Stimulated activated CD4-positive, alpha-beta T cell treated with anti-CD3 and anti-CD28 coated beads, Interleukin-12 subunit alpha, Interleukin-12 subunit beta, amount 100 ng/mL, for 24 hours (primary cell): ENCODE data around the gene THBS3.
"Not testable (repeated sequence)": the region's sequence is repeated elsewhere in the genome, so short reads cannot be mapped to it uniquely, and the experiment has no call there.

Experiments used
- DNase-seq, 2 experiments: peaks; one replicate each; pipeline ENCODE4 v3.0.0-alpha.2; 2020; ENCODE audit warnings: low read depth in 2 of 2

Gene THBS3

GRCh38 chr1:155189926-155190325 is 17.8 kb downstream of the THBS3 start:
- DNase-seq, result not testable (repeated sequence)

- no peak for DNase-seq
Measured at GRCh38 chr1:155188268-155188667, 19.4 kb downstream of the THBS3 start.

GRCh38 chr1:155187456-155187891 is 20.2 kb downstream of the THBS3 start:
- DNase-seq, result no peak

- DNase-seq, result no peak
Measured at GRCh38 chr1:155186794-155187455, 20.8 kb downstream of the THBS3 start.

GRCh38 chr1:155186067-155186793 is 21.5 kb downstream of the THBS3 start:
- DNase-seq, result no peak

GRCh38 chr1:155185783-155186066 is 22.0 kb downstream of the THBS3 start:
- no peak for DNase-seq

GRCh38 chr1:155184835-155185782 is 22.6 kb downstream of the THBS3 start:
- no peak for DNase-seq

- no peak for DNase-seq
Measured at GRCh38 chr1:155184351-155184811, 23.3 kb downstream of the THBS3 start.

GRCh38 chr1:155183775-155184221 is 23.9 kb downstream of the THBS3 start:
- DNase-seq, result no peak

GRCh38 chr1:155182052-155182550 is 25.6 kb downstream of the THBS3 start:
- DNase-seq, result no peak

GRCh38 chr1:155181371-155182051 is 26.2 kb downstream of the THBS3 start:
- no peak for DNase-seq

- DNase-seq, result no peak
Measured at GRCh38 chr1:155179112-155180031, 28.3 kb downstream of the THBS3 start.

GRCh38 chr1:155178441-155179111 is 29.1 kb downstream of the THBS3 start:
- DNase-seq, result no peak

- DNase-seq, result no peak
Measured at GRCh38 chr1:155177918-155178281, 29.8 kb downstream of the THBS3 start.

GRCh38 chr1:155177192-155177917 is 30.3 kb downstream of the THBS3 start:
- no peak for DNase-seq

GRCh38 chr1:155176544-155177071 is 31.1 kb downstream of the THBS3 start:
- DNase-seq, result peak; percentile 73 to 89

- no peak for DNase-seq
Measured at GRCh38 chr1:155175927-155176371, 31.7 kb downstream of the THBS3 start.

- DNase-seq, result no peak
Measured at GRCh38 chr1:155175281-155175926, 32.3 kb downstream of the THBS3 start.
